ENCODE results near the gene SLC6A18.

Gene SLC6A18

GRCh38 chr5:1187234-1187949 is 37.8 kb upstream of the SLC6A18 start:
- no peak for DNase-seq

- no peak for DNase-seq
Observed at GRCh38 chr5:1187950-1188334, 37.2 kb upstream of the SLC6A18 start.

- no peak for DNase-seq
Observed at GRCh38 chr5:1188464-1188863, 36.7 kb upstream of the SLC6A18 start.

- no peak for DNase-seq
Observed at GRCh38 chr5:1189269-1189668, 35.9 kb upstream of the SLC6A18 start.

GRCh38 chr5:1190278-1190677 is 34.9 kb upstream of the SLC6A18 start:
- DNase-seq, result no peak

GRCh38 chr5:1190837-1191239 is 34.3 kb upstream of the SLC6A18 start:
- DNase-seq, result no peak

GRCh38 chr5:1192971-1193590 is 32.1 kb upstream of the SLC6A18 start:
- DNase-seq, result no peak

- DNase-seq, result no peak
Observed at GRCh38 chr5:1193591-1193985, 31.6 kb upstream of the SLC6A18 start.

GRCh38 chr5:1194378-1194777 is 30.8 kb upstream of the SLC6A18 start:
- DNase-seq, result no peak

GRCh38 chr5:1195439-1195838 is 29.7 kb upstream of the SLC6A18 start:
- DNase-seq, result no peak

GRCh38 chr5:1195916-1196315 is 29.3 kb upstream of the SLC6A18 start:
- no peak for DNase-seq

- no peak for DNase-seq
Observed at GRCh38 chr5:1196562-1196961, 28.6 kb upstream of the SLC6A18 start.

- DNase-seq, result no peak
Observed at GRCh38 chr5:1197876-1198666, 27.1 kb upstream of the SLC6A18 start.

GRCh38 chr5:1199340-1199648 is 25.9 kb upstream of the SLC6A18 start:
- no peak for DNase-seq

- DNase-seq, result no peak
Observed at GRCh38 chr5:1199649-1200494, 25.3 kb upstream of the SLC6A18 start.

- DNase-seq, result no peak
Observed at GRCh38 chr5:1200495-1201326, 24.5 kb upstream of the SLC6A18 start.

- no peak for DNase-seq
Observed at GRCh38 chr5:1201327-1202025, 23.7 kb upstream of the SLC6A18 start, which contains the start of gene SLC6A19. TSS of gene SLC6A19 (plus strand) at chr5:1201595. CDS start at chr5:1201651, 56 bp downstream.

- DNase-seq, result no peak
Observed at GRCh38 chr5:1202026-1202797, 23.0 kb upstream of the SLC6A18 start.

GRCh38 chr5:1202798-1203185 is 22.4 kb upstream of the SLC6A18 start:
- DNase-seq, result no peak

GRCh38 chr5:1203311-1203967 is 21.7 kb upstream of the SLC6A18 start:
- DNase-seq, result no peak

Measured in activated T-cell treated with anti-CD3 and anti-CD28 coated beads, Interleukin-2, amount 50 U/mL, for 1 hour (primary cell).